HFFc6 (cell line): ENCODE results near the gene PLEKHM1. TPM values are rescaled to one million over a fixed set of nuclear protein-coding genes. Genes with fewer than 3 reads are reported as not detected.
"Not testable (repeated sequence)": the region's sequence is repeated elsewhere in the genome, so short reads cannot be mapped to it uniquely, and the experiment has no call there.

Experiments used
- DNase-seq: peaks from one replicate; pipeline ENCODE4 v3.0.0-alpha.2; 2018
- H3K27ac Mint-ChIP-seq: 2 replicates; pipeline ENCODE4 v1.8.0; 2020; ENCODE audit warnings: mild to moderate bottlenecking, mixed read lengths
- H3K27me3 Mint-ChIP-seq: 2 replicates; pipeline ENCODE4 v1.8.0; 2021; ENCODE audit warnings: mild to moderate bottlenecking, moderate library complexity, mixed read lengths; ENCODE audit not compliant: insufficient read depth
- H3K36me3 Mint-ChIP-seq: 2 replicates; pipeline ENCODE4 v1.8.0; 2021; ENCODE audit warnings: low read depth, mixed read lengths
- H3K4me1 Mint-ChIP-seq: 2 replicates; pipeline ENCODE4 v1.8.0; 2020; ENCODE audit warnings: low read depth, mixed read lengths
- H3K4me3 Mint-ChIP-seq: 2 replicates; pipeline ENCODE4 v1.8.0; 2020; ENCODE audit warnings: mild to moderate bottlenecking, moderate library complexity, mixed read lengths
- H3K9me3 Mint-ChIP-seq: 2 replicates; pipeline ENCODE4 v1.8.0; 2020; ENCODE audit warnings: mild to moderate bottlenecking, mixed read lengths
- total RNA-seq, 6 experiments: library from RNA; stranded (reverse); fragmentation: NEBNext Ultra II Directional; extraction: Animal tissue kit (Norgen Biotek cat#: 25700); gene quantifications; 2 replicates in 1 of 6; 3 replicates in 5 of 6; pipeline ENCODE4 v1.2.3, GENCODE V29; 2021
- TF ChIP-seq, protein P1 (sequence below): fragments of 200-600 bp; sonication (generic); IDR thresholded peaks from 2 replicates; pipeline ENCODE4 v1.5.0; 2021; ENCODE audit warnings: antibody characterized with exemption, mild to moderate bottlenecking

The PLEKHM1 gene
- total RNA-seq, 6 experiments from 2014 or later: 32.0 to 43.1 (median 36.5) TPM

DNA sequence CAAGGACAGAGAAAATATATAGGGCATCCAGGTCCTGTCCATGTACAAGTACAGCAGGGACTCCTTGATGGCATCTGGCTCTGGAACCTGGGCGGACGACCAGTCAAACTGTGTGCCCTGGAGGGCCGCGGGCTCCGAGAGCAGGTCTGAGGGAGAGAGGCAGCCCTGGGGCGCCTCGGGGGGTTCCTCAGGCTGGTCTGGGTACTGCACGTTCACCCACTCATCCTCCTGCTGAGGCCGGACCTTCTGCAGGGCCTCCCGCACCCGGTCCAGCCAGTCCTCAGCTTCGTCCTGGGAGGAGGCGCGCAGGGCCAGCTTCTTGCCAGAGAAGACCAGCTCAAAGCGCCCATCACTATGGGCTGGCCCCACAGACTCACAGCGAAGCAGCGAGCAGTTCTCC is 36.8 kb downstream of the PLEKHM1 start:
- not testable (repeated sequence) for H3K4me1 Mint-ChIP-seq, H3K36me3 Mint-ChIP-seq, H3K27me3 Mint-ChIP-seq, H3K27ac Mint-ChIP-seq, H3K9me3 Mint-ChIP-seq, H3K4me3 Mint-ChIP-seq, DNase-seq
- TF ChIP-seq, protein P1, sequence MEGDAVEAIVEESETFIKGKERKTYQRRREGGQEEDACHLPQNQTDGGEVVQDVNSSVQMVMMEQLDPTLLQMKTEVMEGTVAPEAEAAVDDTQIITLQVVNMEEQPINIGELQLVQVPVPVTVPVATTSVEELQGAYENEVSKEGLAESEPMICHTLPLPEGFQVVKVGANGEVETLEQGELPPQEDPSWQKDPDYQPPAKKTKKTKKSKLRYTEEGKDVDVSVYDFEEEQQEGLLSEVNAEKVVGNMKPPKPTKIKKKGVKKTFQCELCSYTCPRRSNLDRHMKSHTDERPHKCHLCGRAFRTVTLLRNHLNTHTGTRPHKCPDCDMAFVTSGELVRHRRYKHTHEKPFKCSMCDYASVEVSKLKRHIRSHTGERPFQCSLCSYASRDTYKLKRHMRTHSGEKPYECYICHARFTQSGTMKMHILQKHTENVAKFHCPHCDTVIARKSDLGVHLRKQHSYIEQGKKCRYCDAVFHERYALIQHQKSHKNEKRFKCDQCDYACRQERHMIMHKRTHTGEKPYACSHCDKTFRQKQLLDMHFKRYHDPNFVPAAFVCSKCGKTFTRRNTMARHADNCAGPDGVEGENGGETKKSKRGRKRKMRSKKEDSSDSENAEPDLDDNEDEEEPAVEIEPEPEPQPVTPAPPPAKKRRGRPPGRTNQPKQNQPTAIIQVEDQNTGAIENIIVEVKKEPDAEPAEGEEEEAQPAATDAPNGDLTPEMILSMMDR: peak; percentile 23

DNA sequence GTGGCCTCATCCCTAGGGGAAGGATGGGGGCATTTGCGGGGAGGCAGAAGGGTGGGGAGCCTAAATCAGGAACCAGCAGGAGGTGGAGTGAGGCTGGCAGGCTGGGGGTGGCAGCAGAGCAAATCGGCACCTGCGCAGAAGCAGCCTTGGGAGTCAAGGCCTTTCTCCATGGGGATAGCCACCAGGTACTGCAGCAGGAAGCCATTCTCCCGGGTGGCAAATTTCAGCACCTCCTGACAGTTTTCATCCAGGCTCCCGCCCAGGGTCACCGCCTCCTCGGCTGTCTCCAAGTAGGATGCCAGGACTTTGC is 37.3 kb downstream of the PLEKHM1 start:
- not testable (repeated sequence) for DNase-seq, H3K27ac Mint-ChIP-seq, H3K4me3 Mint-ChIP-seq, H3K4me1 Mint-ChIP-seq, H3K36me3 Mint-ChIP-seq, H3K9me3 Mint-ChIP-seq, H3K27me3 Mint-ChIP-seq

DNA sequence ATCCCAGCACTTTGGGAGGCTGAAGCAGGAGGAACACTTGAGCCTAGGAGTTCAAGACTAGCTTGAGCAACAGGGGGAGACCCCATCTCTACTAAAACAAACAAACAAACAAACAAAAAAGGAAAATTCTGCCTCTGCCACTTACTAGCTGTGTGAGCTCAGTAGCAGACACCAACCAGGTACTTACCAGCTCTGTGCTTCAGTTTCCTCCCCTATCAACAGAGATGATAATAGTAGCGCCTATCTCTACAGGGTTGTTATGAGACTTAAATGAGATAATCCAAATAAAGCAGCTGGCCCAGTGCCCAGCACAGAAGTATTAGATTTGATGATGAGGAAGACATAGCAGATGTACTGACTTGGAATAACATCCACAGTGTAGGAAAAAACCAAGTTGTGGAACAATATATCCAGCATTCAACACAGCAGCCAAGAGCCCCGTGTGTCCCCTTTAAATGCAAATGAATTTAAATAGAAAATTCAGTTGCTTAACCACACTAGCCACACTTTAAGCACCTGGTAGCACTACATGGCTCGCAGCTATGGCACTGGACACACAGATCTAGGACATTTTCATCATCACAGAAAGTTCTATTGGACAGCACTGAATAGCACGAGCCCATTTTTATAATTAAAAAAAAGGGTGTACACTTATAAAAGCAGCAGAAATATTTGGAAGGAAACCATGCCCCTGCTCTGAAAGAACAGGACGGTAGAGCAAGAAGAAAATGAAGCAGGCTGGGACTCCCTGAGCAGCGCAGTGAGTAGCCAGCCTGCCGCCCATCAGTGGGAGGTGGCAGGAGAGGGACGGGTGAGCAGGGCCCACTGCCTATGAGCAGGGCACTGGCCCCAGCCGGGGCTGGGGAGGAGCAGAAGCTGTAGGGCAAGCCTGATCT is 37.9 kb downstream of the PLEKHM1 start:
- H3K9me3 Mint-ChIP-seq, DNase-seq, H3K27me3 Mint-ChIP-seq, H3K27ac Mint-ChIP-seq, H3K4me3 Mint-ChIP-seq, H3K4me1 Mint-ChIP-seq, H3K36me3 Mint-ChIP-seq: not testable (repeated sequence)

DNA sequence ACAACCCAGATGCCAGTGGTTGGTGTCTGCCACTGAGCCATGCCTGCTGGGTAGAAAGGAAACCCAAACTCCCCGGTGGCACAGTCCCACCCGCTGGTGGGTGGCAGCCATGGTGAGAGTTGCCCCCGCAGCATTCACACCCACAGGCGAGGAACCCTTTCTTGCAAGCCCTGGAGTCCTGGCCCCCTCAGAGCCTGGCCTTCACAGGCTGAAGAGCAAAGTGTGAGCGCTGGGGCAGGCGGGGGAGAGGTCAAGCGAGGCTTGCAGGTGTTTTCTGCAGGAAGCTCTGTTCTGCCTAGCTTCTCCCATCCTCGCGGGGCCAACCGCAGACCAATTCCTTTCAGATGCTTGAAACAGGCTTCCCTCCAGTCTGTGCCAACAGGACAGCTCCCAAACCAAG is 38.9 kb downstream of the PLEKHM1 start:
- DNase-seq, H3K27me3 Mint-ChIP-seq, H3K4me1 Mint-ChIP-seq, H3K4me3 Mint-ChIP-seq, H3K36me3 Mint-ChIP-seq, H3K9me3 Mint-ChIP-seq, H3K27ac Mint-ChIP-seq: not testable (repeated sequence)

DNA sequence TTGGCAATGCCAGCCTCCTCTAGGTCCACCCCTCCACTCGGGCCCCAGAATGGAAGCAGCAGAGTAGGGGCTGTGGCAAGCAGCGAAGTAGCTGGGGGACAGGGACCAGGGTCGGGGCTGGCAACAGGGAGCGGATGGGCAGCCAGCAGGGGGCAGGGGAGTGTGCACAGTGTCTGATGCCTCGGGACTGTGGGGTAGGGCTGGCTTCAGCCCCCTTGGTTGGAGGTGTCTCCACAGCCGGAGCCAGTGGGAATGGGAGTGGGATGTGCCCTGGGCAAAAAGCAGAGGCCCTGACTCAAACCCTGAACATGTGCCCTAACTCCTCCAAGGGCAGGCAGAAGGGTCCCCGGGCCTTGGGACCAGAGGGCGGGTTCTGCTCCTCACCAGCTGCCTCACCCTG is 39.4 kb downstream of the PLEKHM1 start:
- H3K4me3 Mint-ChIP-seq: no peak overlapping the region
- no peaks in the 10 kb centered on the region for H3K9me3 Mint-ChIP-seq
- no peak overlapping the region for H3K27ac Mint-ChIP-seq
- no peak for DNase-seq
- TF ChIP-seq, protein P1: peak; percentile 33; the same call in 1 of the 2 replicates
- peaks cover 5% of the 10 kb centered on the region; the same call in 1 of the 2 replicates for H3K36me3 Mint-ChIP-seq
- no peaks in the 10 kb centered on the region for H3K27me3 Mint-ChIP-seq
- H3K4me1 Mint-ChIP-seq: peaks cover 12% of the 10 kb centered on the region

DNA sequence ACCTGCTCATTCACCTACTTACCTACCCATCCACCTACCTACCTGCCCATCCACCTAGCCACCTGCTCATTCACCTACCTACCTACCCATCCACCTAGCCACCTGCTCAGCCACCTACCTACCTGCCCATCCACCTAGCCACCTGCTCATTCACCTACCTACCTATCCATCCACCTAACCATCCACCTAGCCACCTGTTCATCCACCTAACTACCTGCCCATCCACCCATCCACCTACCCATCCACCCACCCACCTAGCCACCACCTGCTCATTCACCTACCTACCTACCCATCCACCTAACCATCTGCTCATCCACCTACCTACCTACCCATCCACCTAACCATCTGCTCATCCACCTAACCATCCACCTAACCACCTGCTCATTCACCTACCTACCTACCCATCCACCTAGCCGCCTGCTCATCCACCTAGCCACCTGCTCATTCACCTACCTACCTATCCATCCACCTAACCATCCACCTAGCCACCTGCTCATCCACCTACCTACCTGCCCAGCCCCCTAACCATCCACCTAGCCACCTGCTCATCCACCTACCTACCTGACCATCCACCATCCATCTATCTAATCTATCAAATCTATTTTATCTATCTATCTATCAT is 40.7 kb downstream of the PLEKHM1 start:
- DNase-seq, H3K27ac Mint-ChIP-seq, H3K4me3 Mint-ChIP-seq, H3K36me3 Mint-ChIP-seq, H3K9me3 Mint-ChIP-seq, H3K27me3 Mint-ChIP-seq: not testable (repeated sequence)
- H3K4me1 Mint-ChIP-seq: peaks cover 18% of the 10 kb centered on the region

DNA sequence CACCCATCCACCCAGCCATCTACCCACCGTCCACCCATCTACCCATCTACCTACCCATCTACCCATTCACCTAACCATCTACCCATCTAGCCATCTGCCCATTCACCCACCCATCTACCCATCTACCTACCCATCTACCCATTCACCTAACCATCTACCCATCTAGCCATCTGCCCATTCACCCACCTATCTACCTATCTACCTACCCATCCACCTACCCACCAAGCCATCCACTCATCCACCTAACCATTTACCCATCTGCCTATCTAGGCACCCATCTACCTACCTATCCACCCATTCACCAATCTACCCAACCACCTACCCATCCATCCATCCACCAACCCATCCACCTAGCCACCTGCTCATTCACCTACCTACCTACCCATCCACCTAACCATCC is 41.3 kb downstream of the PLEKHM1 start:
- H3K27ac Mint-ChIP-seq, H3K4me3 Mint-ChIP-seq, DNase-seq, H3K27me3 Mint-ChIP-seq, H3K9me3 Mint-ChIP-seq, H3K36me3 Mint-ChIP-seq: not testable (repeated sequence)
- peaks cover 18% of the 10 kb centered on the region for H3K4me1 Mint-ChIP-seq

DNA sequence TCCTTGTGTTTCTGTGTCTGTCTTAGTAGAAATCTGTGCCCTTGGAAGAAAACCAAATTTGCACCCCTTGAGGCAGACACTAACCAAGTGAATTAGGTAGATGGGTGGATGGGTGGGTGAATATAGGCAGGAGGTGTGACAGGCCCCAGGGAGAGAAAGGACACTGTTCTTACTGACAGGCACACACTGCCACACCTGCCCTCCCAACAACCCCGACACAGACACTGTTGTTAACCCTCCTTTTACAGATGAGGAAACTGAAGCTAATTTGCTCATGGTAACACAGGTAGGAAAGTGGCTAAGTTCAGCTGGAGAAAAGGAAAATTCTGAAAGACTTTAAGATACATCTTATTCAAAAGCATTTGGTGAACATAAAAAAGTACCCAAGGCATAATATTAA is 42.0 kb downstream of the PLEKHM1 start:
- H3K4me1 Mint-ChIP-seq: peaks cover 18% of the 10 kb centered on the region
- not testable (repeated sequence) for H3K27ac Mint-ChIP-seq, H3K36me3 Mint-ChIP-seq, DNase-seq, H3K27me3 Mint-ChIP-seq, H3K9me3 Mint-ChIP-seq, H3K4me3 Mint-ChIP-seq

DNA sequence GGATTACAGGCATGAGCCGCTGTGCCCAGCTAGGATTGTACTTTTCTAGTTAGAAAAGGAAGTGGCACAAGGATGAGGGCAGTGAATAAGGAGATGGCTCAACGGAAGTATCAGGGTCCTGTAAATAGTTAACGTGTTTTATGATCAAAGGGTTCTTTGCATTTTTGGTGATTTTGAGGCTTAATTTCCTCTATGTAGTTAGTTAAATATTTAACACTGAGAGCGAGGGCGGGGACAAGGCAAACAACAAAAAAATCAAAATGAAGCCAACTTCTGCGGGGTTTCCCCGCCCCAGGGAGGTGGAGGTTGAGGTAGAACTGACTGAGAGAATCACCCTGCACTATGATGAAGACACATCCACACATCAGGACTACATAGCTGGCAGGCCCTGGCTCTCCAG is 42.5 kb downstream of the PLEKHM1 start:
- H3K36me3 Mint-ChIP-seq, H3K27me3 Mint-ChIP-seq, H3K9me3 Mint-ChIP-seq, H3K27ac Mint-ChIP-seq, DNase-seq, H3K4me3 Mint-ChIP-seq: not testable (repeated sequence)
- peaks cover 18% of the 10 kb centered on the region for H3K4me1 Mint-ChIP-seq

DNA sequence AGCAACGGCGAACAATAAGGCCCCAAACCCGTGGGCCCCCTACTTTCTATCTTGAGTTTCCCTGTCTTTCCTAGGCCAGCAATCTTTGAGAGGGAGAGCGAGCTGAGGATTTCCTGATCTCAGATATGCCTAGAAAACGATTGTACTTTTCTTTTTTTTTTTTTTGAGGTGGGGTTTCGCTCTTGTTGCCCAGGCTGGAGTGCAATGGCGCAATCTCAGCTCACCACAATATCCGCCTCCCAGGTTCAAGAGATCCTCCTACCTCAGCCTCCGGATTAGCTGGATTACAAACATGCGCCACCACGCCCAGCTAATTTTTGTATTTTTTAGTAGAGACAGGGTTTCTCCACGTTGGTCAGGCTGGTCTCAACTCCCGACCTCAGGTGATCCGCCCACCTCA is 42.9 kb downstream of the PLEKHM1 start:
- H3K4me3 Mint-ChIP-seq, DNase-seq, H3K9me3 Mint-ChIP-seq, H3K36me3 Mint-ChIP-seq, H3K27me3 Mint-ChIP-seq: not testable (repeated sequence)
- Mint-ChIP-seq H3K27ac (peak overlapping the region; percentile 63; the same call in 1 of the 2 replicates), H3K4me1 (peaks cover 18% of the 10 kb centered on the region)

DNA sequence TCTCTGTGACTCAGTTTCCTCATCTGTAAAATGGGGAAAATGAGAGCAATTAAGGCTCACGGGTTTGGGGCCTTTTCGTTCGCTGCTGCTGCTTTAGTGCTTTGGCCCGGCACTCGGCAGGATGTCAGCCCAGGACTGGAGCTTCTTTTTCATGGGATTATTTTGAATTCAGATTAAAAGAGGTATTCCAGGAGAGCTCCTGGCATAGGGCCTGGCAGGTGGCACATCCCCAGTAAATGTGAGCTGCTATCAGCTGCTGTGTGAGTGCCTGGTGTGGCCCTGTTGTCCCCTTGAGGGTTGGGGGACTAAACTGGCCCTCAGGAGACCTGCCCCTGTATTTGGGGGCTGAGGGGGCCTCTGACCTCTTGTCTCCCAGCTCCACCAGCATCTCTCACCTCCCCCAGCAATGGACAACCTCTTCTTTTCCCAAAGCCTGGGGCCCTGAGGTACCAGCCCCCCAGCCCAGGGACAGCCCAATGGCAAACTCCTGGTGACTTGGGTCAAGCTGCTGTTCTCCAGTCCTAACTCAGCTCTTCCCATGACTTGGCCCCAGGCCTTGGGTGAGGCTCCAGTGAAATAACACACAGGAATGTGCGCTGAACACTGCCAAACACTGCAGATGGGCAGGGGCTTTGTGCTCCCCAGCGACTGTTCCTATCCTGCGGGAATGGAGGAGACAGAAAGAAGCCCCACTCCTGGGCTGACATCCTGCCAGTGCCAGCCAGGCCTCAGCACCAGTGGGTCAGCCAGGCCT is 43.5 kb downstream of the PLEKHM1 start:
- not testable (repeated sequence) for H3K36me3 Mint-ChIP-seq, H3K4me3 Mint-ChIP-seq, H3K9me3 Mint-ChIP-seq, H3K27me3 Mint-ChIP-seq
- H3K4me1 Mint-ChIP-seq: peaks cover 18% of the 10 kb centered on the region
- H3K27ac Mint-ChIP-seq: peak overlapping the region; percentile 63; the same call in 1 of the 2 replicates
- DNase-seq: peak; percentile 35
